Measurements from ENCODE around the gene KIAA0232.

The KIAA0232 gene

DNA sequence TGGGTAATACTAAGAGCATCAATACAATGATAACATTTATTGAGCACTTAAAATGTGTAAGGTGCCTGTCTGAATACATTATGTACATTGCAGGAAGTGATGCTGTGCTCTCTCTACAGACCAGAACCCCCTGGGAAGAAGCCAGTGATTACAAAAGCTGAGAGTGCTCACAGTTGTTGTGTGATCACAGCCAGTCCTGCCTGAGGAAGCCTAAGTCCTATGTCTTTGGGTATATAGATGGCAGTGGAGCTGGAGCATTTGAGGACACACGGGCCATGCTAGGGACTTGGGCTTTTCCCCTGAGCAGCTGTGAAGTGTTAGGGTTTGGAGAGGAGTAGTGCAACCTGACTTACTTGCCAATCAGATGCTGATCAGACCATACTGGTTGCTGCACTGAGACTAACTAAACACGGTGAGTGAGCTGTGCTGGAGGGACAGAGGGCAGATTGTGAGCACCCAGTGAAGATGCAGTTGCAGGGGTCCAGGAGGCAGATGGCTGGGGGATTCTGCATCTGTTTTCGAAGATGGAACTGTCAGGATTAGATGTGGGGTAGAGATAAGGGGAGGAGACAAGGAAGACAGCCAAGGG lies 66.3 kb downstream of the KIAA0232 start:
- no peak for DNase-seq (ENCODE audit: low read depth, low spot score)

DNA sequence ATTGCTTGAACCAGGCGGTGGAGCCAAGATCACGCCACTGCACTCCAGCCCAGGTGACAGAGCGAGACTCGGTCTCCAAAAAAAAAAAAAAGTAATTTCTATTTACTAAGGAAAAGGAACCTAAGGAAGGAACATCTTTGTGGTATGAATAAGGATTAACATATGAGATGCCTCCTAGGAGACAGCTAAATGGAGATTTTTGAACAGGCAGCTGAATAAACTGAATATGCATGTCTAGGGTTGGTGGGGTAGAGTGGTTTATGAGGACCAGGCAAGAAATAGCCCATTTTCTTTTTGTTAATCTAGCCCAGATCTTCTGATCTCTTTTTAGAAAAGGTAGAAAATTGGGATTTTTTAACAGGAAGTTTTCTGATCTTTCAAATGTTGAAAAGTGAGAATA lies 67.2 kb downstream of the KIAA0232 start:
- DNase-seq (ENCODE audit: low read depth, low spot score), result no peak

DNA sequence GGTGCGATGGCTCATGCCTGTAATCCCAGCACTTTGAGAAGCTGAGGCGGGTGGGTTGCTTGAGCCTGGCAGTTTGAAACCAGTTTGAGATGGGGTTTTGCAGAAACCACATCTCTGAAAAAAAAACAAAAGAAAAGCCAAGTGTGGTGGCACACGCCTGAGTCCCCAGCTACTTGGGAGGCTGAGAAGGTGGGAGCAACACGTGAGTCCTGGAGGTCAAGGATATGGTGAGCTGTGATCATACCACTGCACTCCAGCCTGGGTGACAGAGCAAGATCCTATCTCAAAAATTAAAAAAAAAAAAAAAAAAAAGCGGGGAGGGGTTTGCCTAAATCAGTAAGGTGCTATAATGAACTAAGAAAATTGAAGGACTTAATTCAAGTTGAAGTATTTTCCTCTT lies 68.9 kb downstream of the KIAA0232 start:
- no peak for DNase-seq (ENCODE audit: low read depth, low spot score)

DNA sequence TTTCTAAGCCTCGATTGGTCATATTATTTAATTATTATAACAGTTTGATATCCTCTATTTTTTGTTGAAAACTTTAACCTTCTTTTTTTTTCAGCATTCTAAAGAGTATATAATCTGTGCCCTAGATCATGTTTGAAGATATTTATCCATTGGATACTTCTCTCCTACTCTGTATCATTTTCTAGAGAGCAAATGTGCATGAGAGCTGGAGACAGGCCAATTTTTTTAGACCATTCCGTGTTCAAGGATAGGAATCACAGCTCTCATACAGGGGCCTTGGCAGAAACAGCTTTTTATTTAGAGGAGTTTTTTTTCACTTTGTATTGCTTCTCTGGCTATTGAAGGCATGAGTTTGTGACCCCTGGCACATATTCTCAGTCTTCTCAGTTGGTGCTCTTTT lies 69.4 kb downstream of the KIAA0232 start:
- no peak for DNase-seq (ENCODE audit: low read depth, low spot score)

DNA sequence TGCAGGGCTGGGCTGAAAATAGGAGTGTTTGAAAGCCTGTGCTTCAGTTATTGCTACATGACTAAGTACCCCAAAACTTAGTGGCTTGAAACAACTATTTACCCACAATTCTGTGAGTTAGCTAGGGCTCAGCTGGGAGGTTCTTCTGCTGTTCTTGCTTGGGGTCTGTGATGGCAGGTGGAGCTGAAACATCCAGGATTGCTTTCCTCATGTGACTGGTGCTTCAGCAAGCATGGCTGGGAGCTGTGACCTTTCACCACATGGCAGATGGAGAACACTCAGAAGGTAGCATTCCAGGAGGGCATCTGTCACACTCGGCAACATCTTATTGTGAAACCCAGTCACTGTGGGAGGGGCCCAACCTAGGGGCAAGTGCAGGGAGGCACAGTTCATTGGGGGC lies 70.1 kb downstream of the KIAA0232 start:
- DNase-seq (ENCODE audit: low read depth, low spot score), result no peak

DNA sequence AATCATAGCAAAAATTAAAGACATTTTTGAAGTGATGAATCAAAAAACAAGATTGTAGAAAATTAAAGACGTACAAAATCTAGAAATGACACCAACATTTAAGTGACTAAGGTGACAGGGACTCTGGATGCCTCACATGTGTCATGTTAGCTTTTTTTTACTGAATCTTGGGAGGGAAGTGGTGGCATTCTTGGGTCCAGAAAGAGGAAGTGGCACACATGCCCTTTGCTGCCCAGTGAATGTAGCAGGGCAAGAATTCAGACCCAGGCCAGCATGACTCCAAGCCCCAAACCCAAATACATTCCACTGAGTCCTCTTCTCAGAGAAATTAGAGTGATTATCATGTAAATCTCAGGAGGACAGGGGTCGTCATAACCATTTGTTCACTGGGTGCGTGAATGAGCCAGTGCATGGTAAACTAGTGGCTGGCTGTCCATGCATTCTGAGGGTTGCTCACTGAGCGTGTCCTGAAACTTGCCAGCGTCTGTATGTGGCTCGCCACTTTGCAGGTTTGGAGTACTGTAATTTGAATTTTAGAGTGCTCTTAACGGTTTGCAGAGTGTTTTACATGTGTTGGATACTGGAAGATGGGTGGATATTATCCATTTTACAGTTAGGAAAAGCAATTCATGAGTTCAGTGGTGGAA lies 71.7 kb downstream of the KIAA0232 start:
- DNase-seq (ENCODE audit: low read depth, low spot score), result no peak

DNA sequence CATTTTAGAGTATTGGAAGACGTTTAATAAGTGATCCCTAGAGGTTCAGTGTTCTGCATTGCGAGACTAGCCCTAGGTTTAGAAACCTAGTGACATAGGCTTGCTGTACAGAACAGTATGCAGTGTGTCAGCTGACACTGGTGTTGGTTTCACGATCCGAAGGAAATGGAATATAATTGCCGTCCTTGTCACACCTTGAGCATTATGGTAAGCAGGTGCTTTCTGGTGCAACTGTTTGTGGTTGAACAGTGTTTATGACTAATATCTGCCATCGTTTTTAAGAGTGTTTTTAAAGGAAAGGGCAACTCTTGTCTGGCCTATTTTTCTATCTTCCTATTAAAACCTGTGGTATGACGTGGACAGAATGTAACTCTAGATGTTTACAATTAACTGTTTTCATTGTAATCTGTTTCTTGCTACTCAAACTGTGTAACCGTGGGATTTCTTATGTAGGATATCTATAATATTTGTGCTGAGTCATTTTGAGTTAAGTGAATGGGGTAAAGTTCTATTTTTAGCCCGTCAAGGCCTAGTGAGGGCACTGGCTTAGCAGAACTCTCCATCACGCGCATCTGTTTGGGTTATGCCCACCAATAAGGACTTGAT lies 73.3 kb downstream of the KIAA0232 start:
- no peak for DNase-seq (ENCODE audit: low read depth, low spot score)

DNA sequence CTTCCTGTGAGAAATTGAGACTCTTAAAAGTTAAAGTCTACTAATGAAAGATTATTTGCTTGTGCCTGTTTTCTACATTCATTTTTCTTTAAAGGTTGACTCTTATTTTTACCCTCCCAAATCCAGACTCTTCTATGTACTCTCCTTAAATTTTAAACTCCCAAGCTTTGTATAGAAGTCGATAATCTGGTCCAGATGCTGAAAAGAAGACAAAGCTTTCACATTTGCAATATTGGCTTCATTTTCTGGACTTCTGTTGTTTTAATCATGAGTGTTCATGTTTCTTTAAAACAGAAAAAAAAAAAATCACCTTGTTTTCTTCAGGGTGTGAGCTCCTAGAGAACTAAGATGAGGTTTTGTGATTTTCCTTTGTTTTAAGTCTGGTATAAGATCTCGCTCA lies 73.9 kb downstream of the KIAA0232 start:
- DNase-seq (ENCODE audit: low read depth, low spot score), result no peak

DNA sequence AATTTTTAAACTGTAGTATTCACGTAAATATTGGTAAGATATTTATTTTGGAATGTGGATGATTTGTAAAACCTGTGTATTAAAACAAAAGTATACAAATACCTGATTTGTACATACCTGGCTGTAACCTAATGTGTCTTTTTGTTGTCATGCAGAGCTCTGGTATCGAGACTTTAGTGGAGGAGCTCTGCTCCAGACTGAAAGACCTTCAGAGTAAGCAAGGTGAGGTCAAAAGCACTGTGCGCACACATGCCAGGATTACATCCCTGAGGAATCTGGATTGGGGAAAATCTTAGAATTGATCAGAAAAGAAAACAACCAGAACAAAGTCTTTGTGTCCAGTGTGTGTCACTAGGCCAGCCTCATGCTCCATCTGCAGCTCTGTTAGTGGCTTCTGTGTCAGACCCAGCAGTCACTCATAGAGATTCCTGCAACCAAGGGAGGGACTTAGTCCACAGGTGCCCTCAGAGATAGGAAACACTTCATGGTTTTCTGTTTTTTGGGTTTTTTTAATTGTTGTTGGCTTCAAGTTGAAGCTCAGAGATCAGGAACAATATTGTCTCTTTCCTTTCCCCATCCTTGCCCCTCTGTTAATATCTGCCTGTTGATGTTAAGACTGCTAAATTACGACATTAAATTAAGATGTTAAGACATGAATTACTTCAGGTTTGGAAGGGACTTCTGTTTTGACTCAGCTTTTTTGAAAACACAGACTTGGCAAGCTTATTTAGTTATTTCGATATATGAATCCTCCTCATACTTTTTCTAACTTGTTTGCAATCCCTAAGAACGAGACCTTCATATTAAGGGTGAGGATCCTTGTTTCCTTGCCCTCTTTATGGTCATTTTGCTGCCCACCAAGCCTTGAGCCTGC lies 74.7 kb downstream of the KIAA0232 start:
- no peak for DNase-seq (ENCODE audit: low read depth, low spot score)

DNA sequence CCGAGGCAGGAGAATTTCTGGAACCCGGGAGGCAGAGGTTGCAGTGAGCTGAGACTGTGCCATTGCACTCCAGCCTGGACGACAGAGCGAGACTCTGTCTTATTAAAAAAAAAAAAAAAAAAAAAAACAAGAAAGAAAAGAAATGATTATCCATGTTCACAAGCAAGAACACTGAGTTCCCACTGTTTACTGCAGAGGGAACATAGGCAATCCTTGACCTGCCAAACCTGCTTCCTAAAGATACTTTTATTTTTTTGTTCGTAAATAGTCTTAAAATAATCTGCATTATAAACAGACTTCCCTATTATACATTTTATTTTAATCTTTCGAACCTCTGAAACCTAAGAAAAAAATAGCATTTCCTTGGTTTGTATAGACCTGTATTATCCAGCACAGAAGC lies 76.5 kb downstream of the KIAA0232 start:
- DNase-seq (ENCODE audit: low read depth, low spot score), result no peak

DNA sequence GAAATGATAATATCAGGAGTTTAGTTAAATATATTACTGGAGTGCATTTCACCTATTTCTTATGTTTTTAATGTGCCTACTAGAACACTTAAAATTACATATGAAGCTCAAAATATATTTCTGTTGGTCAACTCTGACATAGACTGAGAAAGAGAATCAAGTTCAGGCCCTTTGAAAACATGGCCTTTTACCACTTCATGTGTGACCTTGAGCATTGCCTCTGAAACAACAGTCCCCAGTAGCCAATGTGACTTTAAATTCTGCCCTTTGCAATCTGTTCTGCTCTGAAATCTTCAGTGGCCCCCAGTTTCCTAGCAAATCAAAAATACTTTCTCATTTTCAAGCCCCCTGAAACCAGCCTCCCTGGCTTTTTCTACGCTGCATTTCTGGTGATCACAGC lies 77.0 kb downstream of the KIAA0232 start:
- no peak for DNase-seq (ENCODE audit: low read depth, low spot score)

DNA sequence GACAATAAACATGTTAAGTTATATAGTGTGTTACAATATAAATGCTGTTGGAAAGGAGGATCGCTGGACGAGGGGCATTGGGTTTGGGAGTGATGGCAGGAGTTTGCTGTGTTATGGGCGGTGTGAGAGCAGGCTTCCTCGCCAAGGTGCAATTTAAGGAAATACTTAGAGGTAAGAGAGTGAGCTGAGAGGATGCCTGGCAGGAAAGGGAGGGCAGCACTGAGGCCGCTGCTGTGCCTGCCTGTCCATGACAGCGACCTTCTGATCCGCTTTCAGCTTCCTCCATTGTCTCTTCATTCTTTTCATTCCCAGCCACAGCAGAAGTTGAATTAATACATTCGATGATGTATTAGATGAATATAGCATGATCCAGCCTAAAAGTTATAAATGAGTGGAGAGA lies 85.9 kb downstream of the KIAA0232 start:
- DNase-seq (ENCODE audit: low read depth, low spot score), result no peak

DNA sequence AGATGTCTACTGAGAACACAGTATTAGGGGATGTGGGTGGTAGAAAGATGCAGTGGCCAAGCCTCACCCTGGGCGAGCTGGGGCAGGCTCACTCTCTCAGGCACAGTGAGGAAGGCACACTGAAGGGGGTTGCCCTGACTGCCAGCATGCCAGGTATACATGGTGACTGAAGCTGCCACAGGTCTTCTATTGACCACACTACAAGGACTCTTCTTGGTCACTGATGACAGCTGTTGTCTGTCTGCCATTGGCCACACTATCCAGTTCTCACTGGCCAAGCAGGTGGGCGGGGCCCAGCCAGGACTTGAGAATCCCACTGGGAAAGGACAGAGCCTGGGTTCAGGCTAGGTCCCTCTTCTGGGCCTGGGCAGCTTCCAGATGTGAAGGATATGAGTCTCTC lies 87.4 kb downstream of the KIAA0232 start:
- DNase-seq (ENCODE audit: low read depth, low spot score), result no peak

DNA sequence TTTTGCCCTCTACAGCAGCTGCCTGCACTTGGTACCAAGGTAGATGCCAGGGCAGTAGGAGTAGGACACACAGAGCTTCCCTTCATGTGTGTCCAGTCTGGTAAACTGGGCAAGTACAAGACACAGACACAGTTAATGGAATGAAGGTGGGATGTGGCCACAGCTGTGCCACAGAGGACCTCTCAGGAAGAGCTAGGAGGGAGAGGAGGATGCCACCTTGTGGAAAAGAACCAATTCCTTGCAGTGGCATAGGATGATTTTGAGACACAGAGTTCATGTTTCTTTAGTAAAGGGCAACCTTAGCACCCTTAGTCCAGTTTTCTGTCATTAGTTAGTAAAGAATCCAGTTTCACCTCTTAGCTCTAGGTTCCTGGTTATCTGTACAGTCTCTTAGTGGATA lies 90.8 kb downstream of the KIAA0232 start:
- DNase-seq (ENCODE audit: low read depth, low spot score), result no peak

DNA sequence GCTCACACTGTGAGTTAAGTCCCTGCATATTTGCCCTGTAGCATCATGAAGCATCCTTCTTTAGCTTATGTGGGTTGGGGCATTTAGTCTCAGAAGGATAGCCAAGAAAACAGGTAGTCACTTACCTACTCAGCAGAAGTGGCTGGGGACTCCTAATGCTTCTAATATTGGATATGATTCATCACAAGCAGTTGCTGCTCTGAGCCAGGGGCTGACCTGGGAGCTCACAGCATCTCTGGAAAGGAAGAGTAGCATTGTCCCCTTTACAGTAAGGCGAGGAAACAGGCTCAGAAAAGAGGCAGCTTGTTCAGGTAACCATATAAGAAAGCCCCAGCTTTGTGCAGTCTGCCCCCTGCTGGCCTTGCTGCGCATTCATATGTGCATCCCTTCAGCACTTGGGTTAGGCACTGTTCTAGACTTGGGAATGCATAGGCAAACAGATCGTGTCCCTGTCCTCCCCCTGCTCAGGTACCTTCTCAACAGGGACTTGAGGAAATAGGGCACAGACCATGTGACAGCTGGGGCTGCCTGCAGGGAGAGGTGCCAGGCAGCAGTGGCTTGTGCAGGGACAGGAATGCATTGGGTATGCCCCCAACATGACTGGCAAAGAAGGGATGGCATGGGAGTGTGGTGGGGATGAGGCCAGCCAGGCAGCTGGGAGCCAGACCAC lies 91.4 kb downstream of the KIAA0232 start:
- peak; percentile 64 for DNase-seq (ENCODE audit: low read depth, low spot score)

DNA sequence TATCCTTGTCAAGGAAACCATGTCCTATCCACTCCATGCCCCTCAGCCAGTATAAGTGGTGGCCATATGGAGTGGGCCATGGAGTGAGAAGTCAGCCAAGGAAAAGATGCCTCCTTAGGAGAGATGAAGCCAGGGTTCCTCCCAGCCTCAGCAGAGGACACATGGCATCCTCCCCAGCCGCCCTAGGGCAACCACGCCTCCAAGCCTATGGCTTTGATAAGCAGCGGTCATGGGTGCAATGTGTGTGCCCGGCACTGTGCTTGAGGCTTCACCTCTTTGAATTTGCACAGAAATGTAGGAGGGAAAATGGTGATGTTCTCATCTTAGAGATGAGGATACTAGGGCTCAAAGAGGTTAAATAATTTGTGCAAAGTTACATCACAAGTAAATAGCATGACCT lies 92.5 kb downstream of the KIAA0232 start:
- no peak for DNase-seq (ENCODE audit: low read depth, low spot score)

DNA sequence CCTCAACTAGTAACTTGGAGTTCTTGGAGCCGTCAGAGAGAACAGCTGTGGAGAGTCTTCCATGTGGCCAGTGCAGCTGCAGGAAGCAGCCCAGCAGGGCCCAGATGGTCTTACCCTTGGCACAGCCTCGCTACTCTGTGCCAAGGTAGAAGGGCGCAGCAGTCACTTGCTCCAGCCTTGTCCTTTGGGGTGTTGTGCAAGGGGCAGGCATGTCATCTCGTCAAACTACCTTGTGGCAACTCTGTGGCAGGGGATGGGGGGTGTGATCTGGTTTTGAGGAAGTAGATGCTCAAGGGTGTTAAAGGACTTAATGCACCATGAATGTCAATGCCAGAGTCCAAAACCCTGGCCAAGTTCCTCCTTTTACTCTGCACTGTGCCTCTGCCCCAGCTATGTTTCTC lies 92.9 kb downstream of the KIAA0232 start:
- no peak for DNase-seq (ENCODE audit: low read depth, low spot score)

DNA sequence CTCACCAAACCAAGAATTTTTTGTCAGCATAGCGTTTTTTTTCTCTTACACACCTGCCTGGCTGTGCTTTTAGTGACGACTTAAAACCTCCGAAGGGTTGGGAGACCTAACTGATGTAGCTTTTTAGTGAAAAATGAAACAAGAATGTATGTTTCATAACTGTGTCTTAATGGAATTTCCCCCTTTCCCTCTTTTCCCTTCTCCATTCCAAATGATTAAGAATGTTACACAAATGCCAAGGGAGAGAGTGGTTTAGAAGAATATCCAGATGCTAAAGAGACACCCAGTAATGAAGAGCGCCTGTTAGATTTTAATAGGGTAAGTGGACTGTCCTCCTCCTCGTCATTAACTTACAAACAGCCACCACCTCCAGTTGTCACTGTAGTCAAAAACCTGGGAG lies 93.9 kb downstream of the KIAA0232 start:
- no peak for DNase-seq (ENCODE audit: low read depth, low spot score)

DNA sequence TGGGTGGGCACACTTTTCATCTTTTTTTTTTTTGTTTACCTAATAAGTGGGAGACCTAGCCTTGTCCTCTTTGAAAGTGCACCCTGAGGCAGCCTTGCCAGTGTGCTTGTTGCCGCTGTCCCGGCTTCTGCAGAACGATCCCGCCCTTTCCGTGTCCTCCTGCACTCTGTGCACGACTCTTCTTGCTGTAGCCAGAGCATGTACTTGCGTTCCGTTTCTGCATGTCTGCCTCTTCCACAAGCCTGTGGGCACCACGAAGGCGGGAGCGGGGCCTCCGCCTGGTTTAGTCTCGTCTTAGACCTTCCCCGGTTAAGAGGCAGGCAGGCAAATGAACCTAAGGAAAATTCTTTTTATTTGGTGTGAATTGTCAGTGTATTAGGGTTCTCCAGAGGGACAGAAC lies 94.5 kb downstream of the KIAA0232 start:
- DNase-seq (ENCODE audit: low read depth, low spot score), result no peak

DNA sequence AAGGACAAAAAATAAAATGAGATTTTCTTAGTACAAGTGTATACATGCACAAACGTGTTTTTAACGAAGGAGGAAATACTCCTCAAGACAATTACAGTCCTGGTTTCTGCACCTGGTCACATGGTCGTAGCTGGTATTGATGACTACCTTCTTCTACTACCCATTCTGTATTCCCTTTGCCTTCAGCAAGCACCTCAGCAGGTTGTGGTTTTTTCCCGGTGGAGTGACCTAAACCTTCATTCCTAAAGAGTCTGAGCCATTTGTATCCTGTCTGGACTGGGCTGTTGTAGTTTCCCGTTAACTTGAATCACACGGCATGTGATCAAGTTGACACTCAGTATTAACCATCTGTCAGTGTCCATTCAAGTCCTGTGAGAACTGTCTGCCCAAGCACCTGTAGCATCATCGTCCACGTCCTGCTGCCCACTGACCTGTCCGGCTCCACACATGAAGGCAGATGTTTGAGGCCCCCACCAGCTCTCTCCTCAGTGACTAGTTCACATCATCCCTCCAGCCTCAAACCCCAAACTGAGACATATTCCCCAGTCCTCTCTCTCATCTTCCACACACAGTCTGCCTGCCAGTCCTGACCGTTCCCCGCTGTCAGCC lies 96.0 kb downstream of the KIAA0232 start:
- DNase-seq (ENCODE audit: low read depth, low spot score), result no peak

DNA sequence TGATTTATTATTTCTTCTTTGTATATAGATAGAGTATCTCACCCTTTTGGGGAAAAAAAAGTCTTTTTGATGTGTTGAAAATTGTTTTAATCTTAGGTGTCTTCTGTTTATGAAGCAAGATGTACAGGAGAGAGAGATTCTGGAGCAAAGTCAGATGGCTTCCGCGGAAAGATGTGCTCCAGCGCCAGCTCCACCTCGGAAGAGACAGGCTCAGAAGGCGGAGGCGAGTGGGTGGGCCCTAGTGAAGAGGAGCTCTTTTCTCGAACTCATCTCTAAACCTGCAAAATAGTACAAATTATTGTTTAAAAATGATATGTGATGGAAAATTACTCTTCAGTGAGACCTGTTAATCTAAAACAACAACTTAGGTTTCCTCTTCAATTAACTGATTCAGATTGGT lies 98.2 kb downstream of the KIAA0232 start:
- no peak for DNase-seq (ENCODE audit: low read depth, low spot score)

DNA sequence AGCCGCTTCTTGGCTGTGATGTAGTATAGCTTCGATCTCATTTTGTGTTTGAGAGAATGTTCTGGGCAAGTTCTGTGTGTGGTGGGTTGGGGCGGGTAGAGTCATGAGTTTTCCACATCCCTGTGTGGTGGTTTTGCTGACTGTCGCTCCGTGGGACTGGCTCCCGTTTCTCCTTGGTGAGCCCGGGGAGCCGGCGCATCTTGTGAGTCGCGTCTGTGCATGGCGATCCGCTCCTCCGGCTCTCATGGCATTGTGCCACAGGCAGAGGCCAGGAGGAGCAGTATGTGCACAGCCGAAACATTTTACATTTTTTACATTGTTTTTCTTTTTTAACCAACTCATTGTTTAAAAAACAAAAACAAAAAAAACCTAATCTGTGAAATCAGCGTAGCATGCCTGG lies 99.4 kb downstream of the KIAA0232 start:
- no peak for DNase-seq (ENCODE audit: low read depth, low spot score)
